B cell (primary cell): ENCODE results near the gene RAB3C.

ENCODE experiments used
- EZH2 ChIP-seq: IDR thresholded peaks from 2 replicates; pipeline ENCODE4 v1.6.1; 2012; ENCODE audit warnings: borderline replicate concordance, low read depth, mild to moderate bottlenecking, moderate library complexity, low read length; ENCODE audit not compliant: insufficient read depth, poor library complexity, severe bottlenecking
- TF ChIP-seq, protein P1 (sequence below): fragments of 200-600 bp; IDR thresholded peaks from one replicate; pipeline ENCODE4 v1.8.0; 2022; ENCODE audit warnings: antibody characterized with exemption, mild to moderate bottlenecking

DNA sequence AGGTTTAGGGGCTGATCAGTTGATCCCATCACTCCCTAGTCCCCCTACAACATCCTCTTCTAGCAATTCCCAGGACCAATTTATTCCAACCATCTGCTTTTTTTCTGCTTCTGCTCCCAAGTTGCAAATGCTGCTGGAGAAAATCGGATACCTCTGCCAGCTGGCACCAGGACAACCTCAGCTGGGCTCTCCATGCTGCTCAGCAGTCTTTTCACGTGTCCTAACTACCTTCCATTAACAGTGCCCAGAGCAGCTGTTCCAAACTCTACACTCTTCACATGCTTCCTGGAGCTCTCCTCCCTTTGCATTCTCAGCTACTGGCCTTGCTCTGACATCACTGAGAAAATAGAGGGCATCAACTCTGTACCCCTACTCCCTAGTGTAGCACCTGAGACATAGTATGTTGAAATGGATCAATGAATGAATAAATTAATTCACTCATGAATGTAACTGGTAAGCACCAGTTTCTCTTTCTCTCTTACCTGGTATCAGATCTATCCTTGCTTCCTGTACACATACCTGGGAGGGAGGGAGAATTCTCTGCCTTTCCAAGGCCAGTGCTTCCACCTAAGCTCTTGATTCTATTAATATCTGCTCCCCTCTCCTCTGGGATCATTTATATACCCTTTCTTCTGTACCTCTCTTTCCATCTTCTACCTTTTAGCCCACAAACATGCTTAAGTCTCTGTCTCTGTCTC lies 191.0 kb downstream of the RAB3C start:
- TF ChIP-seq, protein P1, sequence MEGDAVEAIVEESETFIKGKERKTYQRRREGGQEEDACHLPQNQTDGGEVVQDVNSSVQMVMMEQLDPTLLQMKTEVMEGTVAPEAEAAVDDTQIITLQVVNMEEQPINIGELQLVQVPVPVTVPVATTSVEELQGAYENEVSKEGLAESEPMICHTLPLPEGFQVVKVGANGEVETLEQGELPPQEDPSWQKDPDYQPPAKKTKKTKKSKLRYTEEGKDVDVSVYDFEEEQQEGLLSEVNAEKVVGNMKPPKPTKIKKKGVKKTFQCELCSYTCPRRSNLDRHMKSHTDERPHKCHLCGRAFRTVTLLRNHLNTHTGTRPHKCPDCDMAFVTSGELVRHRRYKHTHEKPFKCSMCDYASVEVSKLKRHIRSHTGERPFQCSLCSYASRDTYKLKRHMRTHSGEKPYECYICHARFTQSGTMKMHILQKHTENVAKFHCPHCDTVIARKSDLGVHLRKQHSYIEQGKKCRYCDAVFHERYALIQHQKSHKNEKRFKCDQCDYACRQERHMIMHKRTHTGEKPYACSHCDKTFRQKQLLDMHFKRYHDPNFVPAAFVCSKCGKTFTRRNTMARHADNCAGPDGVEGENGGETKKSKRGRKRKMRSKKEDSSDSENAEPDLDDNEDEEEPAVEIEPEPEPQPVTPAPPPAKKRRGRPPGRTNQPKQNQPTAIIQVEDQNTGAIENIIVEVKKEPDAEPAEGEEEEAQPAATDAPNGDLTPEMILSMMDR = no peak
- TF ChIP-seq EZH2 = no peak
